Sigmoid colon (tissue), 4 donors: ENCODE data around the gene WBP1L.

Experiments used
- CTCF ChIP-seq, 4 experiments: fragments of 450-650 bp in 3 of 4; fragments of 200-600 bp in 1 of 4; IDR thresholded peaks; one replicate each; pipeline ENCODE4 v1.5.1; 2016 to 2019; ENCODE audit warnings: antibody characterized with exemption in 4 of 4, mild to moderate bottlenecking in 3 of 4, moderate library complexity in 2 of 4
- EP300 ChIP-seq, 4 donors: sonication (generic); formaldehyde crosslinking; IDR thresholded peaks; one replicate each; pipeline ENCODE4 v1.6.1; 2017; ENCODE audit warnings: antibody characterized with exemption in 4 of 4
- POLR2A ChIP-seq, 2 donors: fragments of 450-650 bp; IDR thresholded peaks; one replicate each; pipeline ENCODE4 v1.6.1; 2016; ENCODE audit warnings: antibody characterized with exemption in 2 of 2, mild to moderate bottlenecking in 2 of 2, moderate library complexity in 2 of 2
- POLR2AphosphoS5 ChIP-seq, 4 donors: sonication (generic); formaldehyde crosslinking; IDR thresholded peaks; one replicate each; pipeline ENCODE4 v1.6.1; 2017; ENCODE audit warnings: antibody characterized with exemption in 4 of 4

GRCh38 chr10:102834143-102834542 lies 90.4 kb downstream of the WBP1L start:
- TF ChIP-seq POLR2AphosphoS5 (IDR thresholded peaks at IDR 0.05) (no peak), POLR2A (IDR thresholded peaks at IDR 0.05) (no peak), CTCF (IDR thresholded peaks at IDR 0.05) (no peak), EP300 (IDR thresholded peaks at IDR 0.05) (no peak)
